Coronary artery (tissue), 2 donors: ENCODE measurements around the gene IRF9.
A peak's percentile ranks its signal among the peaks of the same experiment; 100 is the strongest.

Experiments
- DNase-seq: peaks from one replicate; pipeline ENCODE4 v3.0.0-alpha.2; 2017; ENCODE audit warnings: low spot score
- H3K27ac ChIP-seq, 2 donors: fragments of 200-600 bp; sonication (generic); one replicate each; pipeline ENCODE4 v1.5.1; 2016 to 2019
- H3K4me3 ChIP-seq: fragments of 200-600 bp; sonication (generic); 2 replicates; pipeline ENCODE4 v1.5.1; 2016; ENCODE audit warnings: mild to moderate bottlenecking, moderate library complexity
- CTCF ChIP-seq: fragments of 200-600 bp; sonication (generic); IDR thresholded peaks from one replicate; pipeline ENCODE4 v1.5.1; 2019; ENCODE audit warnings: antibody characterized with exemption

Gene IRF9

DNA sequence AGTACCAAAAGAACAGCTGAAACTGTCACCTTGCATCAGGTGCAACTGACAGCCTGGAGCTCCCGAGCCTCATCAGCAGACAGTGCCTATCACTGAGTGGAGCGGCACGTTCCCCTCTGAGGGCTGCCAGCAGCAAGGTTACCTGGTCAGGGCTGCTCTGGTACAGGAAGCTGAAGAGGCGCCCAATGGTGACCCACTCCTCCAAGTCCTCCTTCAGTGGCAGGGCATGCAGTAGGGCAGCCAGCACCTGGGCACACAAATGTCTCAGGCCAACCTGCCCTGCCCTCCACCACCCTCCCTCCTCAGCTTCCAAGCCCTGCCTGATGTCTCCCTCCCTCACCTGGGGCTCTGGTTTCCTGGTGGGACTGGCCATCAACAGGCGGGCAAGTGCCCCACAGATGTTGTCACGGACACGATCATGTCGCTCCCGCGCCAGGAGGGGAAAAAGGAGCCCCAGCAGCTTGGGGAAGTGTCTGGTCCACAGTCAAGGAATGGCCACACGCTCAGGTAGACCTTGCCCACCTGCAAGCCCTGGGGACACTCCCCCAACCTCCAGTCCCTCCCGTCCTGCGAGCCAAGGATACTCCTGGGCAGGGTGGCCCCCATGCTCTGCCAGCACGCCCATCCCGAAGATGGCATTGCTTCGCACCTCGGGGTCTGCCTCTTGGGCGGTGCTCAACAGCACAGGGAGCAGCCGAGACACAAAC lies 20.5 kb downstream of the IRF9 start:
- no peak overlapping the region for H3K27ac ChIP-seq
- DNase-seq, result peak; percentile 70

DNA sequence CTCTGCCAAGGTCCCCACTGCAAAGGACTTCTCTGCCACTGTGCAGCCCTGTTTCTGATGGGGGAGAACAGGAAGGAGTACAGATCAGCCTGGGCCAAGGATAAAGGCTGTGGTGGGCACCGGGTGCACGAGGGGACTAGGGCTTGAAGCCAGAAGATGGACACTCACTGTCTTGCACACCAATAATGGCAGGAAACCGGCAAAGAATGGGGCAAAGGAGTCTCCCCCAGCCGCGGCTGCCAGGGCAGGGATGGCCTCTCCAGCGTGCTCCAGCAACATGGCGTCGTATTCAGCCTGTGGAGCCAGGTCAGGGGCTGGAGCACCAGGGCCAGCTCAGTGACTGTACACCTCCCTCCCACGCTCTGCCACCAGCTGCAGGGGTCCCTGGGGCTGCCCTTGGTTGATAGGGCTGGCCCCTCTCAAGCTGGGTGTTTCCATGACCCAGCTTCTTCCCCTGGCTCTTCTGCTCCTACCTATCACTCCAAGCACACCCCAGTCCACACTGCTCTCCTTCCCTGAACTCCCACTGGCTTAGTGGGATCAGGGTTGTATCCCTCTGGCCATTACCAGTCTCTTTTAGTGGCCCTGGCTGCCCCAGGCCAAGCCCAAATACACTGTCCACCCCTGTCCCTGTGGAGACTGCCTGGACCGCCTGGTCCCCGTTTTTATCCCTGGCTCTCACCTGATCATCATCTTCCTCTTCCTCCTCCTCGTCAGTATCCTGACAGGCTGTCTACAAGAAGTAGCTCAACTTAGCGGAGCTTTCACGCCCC lies 21.2 kb downstream of the IRF9 start:
- DNase-seq, result peak; percentile 71
- no peak overlapping the region for H3K4me3 ChIP-seq
- no peak for TF ChIP-seq CTCF

More for the DNA sequence above, 20.5 kb downstream of the IRF9 start:
- no peak overlapping the region for H3K4me3 ChIP-seq
- no peak for TF ChIP-seq CTCF

DNA sequence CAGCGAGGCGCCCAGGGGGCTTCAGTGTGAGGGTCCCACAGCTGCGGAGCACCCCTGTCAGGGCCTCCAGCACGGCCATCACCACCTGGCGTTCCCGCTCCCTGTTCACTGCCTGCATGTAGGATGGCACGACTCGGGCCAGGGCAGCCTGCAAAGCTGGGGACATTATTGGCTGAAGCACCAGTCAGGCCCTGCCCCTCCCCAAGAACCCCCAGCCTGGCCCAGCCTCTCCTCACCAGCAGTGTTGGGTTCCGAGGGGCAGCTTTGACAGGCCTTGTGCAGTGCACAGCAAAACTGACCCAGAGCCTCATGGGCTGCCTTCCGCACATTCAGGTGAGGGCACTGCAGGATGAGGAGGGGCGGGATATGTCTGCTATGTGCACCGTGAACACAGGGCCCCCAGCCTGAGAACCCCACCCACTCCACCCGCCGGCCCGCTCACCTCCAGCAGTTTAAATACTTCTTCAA lies 22.0 kb downstream of the IRF9 start:
- Histone ChIP-seq H3K27ac (no peak overlapping the region), H3K4me3 (no peak overlapping the region)
- no peak for TF ChIP-seq CTCF
- peak; percentile 70 for DNase-seq

More for the DNA sequence above, 21.2 kb downstream of the IRF9 start:
- no peak overlapping the region for H3K27ac ChIP-seq

GRCh38 chr14:24184104-24184970 lies 23.3 kb downstream of the IRF9 start:
- Histone ChIP-seq H3K4me3 (no peak overlapping the region), H3K27ac (no peak overlapping the region)
- peak; percentile 72 for DNase-seq
- no peak for TF ChIP-seq CTCF

DNA sequence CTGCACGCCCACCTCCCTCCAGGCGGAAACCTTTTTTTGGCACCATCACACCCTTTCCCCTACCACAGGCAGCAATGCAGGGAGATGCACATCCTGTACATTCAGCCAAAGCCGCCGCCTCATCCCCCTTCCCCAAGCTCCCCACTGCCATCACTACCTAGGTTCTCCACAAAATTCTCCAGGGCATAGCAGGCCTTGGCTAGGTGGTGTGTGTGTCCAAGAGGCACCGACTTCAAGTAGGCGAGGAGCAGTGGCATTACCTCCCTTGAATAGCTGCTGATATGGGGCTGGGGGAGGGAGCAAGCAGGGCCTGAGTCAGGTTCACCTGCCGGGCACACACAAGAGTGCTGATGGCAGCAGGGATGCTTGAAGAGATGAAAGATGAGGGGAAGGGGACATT lies 24.0 kb downstream of the IRF9 start:
- no peak for DNase-seq
- H3K27ac ChIP-seq, result no peak overlapping the region
- no peak overlapping the region for H3K4me3 ChIP-seq
- no peak for TF ChIP-seq CTCF

GRCh38 chr14:24185741-24186140 lies 24.7 kb downstream of the IRF9 start:
- H3K4me3 ChIP-seq, result no peak overlapping the region
- no peak overlapping the region for H3K27ac ChIP-seq
- TF ChIP-seq CTCF, result no peak
- no peak for DNase-seq
